SK-N-MC (cell line): Measurements from ENCODE around the gene HOXC6.

ENCODE experiments used
- EZH2 ChIP-seq: fragments of 200-600 bp; sonication (generic); IDR thresholded peaks from one replicate; pipeline ENCODE4 v1.6.1; 2017; ENCODE audit warnings: antibody characterized with exemption
- POLR2AphosphoS5 ChIP-seq: IDR thresholded peaks from 2 replicates; pipeline ENCODE4 v1.6.1; 2012; ENCODE audit warnings: mild to moderate bottlenecking, low read depth, low read length, borderline replicate concordance

DNA sequence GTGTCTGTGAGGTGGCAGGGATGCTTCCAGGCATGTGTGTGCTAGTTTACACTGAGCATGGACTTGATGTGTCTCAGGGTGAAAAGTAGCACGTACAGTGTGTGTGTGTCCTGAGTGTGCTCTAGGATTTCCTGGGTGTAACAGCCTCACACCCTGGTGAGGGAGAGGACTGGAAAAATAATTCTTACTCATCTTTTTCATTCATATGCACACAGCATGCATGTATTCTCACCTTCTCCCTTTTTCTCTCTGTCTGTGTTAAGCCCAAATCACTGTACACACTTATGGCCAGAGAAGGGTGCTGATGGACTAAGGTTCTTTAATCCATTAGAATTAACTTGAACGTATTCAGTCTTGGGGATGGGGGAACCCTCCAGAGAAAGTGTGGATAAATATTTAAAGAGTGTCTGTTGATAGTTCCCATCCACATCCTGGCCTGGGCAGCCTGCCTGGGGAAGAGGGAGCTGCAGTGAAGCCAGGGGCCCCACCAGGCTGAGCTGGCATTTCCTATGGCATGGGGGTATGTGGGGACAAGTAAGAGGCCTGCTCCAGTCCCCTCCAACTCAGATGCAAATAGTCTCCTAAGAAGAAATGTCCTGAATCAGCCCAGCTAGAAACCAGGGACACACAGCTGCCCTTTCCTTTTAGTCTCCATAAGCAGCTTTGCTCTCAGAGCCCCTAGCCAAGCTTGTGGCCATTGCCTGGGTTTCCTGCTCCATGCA, 20.5 kb upstream of the HOXC6 start:
- TF ChIP-seq EZH2 = no peak
- no peak for TF ChIP-seq POLR2AphosphoS5
